CD4-positive, alpha-beta T cell treated with Interferon gamma for 1 hour (primary cell): ENCODE data around the gene AKNA.

Experiments used
- DNase-seq: peaks from one replicate; pipeline ENCODE4 v3.0.0-alpha.2; 2020

The AKNA gene

DNA sequence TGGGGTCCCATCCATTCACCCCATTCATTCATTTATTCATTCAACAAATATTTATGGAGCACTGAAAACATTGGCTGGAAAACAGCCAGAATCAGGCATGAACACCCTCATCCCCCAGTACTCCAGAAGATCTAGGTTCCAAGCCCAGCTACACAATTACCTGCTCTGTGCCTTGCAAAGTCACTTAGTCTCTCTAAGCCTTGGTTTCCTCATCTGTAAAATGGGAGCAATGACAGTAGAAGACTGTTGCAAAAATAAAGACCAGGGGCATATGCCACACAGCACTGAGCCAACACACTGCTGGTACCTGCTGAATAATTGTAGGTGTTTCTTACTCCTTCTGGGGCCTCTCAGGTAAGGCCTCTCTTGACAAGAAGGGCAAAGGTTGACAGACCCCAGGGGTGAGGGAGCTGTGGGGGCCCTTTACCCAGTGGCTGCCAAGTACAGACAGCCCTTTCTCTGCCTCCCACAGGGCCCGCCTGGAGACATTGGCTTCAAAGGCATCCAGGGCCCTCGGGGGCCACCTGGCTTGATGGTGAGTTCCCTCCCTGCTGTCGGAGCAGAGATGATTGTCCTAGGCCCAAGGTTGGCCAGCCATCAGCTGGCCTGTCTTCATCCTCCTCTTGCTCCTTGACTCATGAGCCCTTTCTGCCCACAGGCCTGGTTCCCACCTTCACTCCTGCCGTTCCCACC is 87.5 kb downstream of the AKNA start:
- DNase-seq: no peak

DNA sequence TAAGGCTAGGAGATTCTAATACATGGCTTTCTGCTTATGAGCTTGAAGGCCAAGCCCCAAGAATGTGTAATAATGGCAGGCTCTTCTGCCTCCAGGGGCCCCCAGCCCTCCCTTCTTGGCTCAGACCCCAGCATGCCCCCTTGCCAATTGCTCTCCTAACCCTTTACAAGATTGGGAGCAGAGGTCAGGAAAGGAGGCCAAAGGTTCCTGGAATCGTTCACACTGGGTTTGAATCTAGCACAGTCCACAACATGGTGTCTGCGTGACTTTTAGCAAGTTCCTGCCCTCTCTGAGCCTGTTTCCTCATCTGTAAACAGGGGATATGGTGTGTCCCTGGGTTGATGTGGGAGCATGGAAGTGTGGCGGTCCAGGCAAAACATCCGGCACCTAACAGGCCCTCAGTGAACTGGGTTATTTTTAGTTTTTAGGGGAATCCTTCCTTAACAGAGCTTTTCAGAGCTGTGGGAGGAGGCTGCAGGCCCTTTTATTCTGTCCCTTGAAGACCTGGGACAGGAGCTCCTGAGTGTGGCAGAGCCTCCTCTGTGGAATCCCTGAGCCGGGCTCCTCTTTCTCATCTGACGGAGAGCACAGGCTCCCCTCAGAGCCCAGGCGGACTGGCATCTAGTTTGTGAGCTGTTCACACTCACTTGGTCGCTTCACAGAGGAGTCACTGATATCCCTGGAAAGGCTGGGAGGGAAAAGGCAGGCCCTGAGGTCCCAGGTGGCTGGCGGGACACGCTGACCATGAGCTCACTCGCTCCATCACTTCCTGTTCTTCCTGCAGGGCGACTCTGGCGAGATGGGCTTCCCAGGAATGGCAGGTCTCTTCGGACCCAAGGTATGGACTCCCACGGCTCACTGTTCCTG is 88.3 kb downstream of the AKNA start:
- no peak for DNase-seq

DNA sequence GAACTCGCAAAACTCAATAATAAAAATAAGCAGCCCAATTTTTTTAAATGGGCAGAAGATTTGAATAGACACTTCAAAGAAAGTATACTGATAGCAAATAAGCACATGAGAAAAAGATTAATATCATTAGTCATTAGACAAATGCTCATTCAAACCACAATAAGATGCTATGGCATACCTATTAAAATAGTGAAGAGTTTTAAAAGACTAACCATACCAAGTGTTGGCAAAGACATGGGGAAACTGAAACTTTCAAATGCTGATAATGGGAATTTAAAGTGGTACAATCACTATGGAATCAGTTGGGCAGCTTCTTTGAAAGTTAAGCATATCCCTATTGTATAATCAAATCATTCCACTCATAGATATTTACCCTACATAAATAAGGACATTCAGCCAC is 91.4 kb downstream of the AKNA start:
- no peak for DNase-seq

DNA sequence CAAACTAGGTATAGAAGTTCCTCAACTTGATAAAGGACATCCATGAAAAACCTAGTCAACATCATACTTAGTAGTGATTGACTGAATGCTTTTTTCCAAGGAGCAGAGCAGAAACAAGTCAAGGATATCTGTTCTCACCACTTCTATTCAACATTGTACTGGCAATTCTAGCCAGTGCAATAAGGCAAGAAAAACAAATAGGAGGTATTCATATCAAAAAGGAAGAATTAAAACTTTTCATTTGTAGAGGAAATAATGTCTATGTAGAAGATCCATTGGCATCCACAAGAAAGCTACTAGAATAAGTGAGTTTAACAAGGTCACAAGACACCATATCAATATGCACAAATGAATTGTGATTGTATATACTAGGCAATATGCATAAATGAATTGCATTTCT is 93.1 kb downstream of the AKNA start:
- no peak for DNase-seq

DNA sequence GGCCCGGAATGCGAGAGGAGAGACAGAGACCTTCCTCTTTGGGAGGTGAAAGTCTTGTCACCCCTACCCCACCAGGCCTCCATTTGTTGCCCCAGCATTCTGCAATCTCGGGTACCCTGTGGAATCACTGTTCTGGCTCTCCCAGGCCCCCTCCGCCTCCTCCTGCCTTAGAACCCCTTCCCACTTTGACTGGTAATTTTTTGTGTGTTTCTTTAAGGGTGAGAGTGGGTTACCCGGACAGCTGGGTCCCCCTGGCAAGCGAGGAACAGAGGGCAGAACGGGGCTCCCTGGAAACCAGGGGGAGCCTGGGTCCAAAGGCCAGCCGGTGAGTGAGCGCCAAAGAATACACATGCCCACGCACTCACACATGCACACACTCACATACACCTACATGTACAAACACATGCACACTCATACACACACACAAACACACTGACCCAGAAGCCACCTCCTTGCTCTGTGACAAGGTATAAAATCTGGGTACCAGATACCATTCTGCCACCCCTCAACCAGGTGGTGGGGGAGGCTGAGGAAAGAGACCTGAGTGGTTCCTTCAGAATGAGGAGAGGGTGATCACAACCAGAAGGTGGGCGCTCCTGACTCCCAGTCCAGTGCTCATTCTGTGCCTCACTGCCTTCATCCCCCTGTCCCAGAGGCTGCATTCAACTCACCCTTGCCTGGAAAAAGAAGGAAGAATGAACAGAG is 95.7 kb downstream of the AKNA start:
- no peak for DNase-seq

DNA sequence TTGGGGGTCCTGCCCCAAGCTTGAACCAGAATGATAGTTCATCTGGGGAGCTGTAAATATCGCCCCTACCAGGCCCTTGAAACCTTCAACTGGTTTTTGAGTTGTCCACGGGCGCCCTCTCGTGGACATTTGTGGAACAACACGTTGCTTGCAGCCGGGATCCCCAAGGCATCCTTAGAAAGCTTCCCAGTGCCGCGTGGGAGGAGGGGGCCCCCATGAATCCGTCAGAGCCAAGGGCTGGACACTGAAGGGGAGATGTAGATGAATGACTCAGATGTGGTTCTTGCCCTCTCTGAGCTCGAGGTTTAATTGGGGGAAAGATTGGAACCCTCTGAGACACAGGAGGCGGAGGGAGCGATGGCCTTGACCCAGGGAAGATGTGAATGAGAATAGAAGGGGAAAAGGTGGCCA is 96.7 kb downstream of the AKNA start:
- DNase-seq: peak; percentile 37

DNA sequence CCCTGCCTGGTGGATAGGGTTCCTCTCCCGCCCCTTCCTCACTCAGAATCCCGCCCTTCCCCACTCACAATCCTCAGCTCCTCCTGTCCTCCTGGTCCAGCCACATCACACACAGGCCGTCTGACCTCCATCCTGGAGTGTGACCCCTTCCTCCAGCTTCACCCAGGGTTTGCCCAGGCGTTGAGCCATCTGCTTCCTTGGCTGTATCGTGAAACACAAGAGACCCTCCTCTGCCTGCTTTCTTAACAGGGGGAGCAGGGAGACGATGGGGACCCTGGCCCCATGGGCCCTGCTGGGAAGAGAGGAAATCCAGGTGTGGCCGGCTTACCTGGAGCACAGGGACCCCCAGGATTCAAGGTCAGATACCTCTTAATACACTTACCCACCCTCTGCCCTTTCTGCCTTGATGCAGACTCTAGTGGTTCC is 97.2 kb downstream of the AKNA start:
- DNase-seq: no peak

DNA sequence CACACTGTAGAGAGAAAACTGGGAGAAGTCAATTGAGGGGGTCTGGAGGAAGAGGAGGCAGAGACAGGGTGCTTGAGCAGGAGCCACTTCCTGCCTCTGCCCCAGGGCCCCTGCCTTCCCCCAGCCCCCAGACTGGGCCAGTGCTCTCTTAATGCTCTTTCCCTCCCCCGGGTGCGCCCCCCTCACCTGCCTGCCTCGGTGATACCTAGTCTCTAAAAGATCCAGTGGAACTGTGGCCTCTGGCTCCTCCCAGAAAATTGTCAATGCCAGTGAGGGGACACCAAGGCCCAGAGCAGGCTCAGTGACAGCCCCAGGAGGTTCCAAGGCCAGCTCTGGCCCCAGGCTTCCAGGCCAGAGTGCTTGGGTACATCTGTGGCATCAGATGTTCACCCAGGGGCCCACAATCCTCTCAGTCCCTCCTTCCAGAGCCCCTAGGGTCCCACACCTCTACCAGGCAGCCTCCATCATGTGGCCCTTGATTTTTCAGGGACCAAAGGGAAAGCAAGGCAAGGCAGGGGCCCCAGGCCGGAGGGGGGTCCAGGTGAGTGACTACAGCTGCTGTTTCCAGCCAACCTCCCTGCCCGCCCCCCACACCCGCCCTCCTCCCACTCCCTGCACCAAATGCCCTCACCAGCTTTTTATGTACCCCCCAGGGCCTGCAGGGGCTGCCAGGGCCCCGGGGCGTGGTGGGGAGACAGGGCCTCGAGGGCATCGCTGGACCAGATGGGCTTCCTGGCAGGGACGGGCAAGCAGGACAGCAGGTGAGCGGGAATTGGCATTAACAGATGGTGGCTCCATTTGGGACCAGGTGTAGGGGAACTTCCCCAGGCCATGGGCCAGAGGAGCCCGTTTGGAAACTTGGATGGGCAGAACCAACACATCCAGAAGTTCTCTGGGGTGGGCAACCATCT is 98.0 kb downstream of the AKNA start:
- no peak for DNase-seq

DNA sequence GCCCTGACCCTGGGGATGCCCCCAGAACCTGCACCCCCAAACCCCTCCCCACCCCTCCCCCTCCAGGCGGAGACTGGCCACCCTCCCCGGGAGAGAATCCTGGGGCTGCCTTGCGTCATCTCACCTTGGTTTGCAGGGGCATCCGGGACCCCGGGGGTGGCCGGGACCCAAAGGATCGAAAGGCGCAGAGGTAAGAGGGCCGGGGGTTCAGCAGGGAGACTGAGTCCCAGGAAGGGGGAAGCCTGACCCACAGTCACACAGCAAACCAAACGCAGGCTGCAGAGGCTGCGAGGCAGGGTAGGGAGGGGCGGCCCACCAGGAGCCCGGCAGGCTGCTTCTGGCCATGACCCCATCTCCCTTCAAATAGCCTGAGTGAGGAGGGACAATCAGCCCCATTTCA is 98.7 kb downstream of the AKNA start:
- no peak for DNase-seq

DNA sequence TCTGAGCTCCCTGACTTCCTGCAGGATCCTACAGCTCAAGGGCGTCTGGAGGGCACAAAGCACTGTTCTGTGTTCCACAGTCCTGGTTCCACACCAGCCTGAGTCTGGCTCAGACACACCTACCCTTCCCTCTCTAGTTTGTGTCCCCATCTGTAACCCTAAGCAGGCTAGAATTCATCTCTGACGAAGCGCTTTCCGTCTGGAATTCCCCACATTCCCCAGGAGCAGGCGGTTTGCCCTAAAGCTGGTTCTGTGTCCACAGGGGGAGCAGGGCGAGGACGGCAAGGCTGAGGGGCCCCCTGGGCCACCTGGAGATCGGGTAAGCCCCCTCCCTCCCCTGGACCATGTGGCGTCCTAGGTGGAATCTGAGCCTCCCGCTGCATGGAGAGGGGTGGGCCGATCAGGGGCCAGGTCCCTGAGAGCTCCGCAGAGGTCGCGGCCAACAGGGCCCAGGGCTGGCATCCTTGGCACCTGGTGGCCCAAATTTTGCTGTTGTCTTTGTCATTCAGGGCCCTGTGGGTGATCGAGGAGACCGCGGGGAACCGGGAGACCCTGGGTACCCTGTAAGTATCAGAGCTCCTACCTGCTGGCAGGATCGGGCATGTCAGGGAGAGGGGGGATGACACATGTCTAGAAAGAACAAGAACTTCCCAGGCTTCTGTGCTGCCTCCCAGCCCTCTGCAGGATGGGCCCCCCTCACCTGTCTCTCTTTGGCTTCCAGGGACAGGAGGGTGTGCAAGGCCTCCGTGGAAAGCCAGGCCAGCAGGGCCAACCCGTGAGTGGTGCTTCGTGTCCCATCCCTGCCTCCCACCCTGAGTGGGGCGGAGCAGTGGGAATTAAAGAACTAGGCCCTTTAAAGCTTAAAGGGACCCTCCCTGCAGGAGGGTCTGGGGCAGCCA is 99.3 kb downstream of the AKNA start:
- no peak for DNase-seq

DNA sequence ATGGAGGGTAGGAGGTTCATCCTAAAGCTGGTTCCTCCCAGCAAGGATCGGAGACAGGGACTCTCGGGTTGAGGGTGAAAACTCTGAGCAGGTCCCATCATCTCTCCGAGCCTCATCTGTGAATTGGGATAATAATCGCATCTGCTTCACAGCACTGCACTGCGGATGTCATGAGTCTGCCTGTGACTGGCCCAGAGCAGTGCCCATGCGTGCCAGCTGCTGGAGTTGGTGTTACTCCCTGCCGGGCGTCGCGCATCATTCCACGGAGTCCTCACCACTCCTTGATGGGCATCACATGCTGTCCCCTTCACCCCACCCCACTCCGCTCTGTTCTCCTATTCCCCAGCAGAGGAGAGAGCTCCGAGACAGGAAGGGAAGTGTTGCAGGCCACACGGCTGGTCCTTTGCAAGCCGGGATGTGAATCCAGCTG is 100.0 kb downstream of the AKNA start:
- no peak for DNase-seq

DNA sequence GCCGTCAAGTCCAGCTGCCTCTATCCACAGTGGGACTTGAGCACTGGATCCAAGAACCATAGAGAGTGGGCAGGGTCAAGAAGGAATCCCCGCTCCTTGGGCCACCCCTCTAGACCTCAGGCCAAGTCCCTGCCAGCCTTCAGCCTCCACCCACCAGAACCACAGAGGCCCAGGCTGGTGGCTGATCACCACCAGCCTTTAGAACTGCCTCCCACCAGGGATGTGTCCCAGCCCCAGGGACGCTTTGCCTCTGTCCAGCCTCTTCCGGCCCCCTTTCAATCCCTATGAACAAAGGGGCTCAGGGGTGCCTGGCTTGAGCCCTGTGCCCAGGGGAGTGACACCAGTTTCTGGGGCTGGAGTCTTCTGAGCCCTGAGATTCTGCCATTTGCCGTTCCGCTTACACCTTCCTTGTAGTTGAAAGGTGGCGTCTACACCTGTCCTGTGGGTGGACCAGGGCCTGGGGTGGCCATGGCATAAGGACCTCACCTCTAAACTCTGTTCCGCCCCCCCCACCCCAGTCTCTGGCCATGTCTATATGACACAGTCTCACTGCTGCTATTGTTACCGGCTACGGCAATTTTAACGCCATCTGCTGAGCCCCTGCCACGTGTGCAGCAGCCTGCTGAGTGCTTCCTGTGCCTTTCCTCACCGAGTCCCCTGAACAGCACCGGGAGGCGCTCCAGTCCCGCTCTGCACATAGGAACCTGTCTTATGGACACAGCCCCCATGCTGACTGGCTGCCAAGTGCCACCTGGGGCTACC is 100.6 kb downstream of the AKNA start:
- DNase-seq: no peak

DNA sequence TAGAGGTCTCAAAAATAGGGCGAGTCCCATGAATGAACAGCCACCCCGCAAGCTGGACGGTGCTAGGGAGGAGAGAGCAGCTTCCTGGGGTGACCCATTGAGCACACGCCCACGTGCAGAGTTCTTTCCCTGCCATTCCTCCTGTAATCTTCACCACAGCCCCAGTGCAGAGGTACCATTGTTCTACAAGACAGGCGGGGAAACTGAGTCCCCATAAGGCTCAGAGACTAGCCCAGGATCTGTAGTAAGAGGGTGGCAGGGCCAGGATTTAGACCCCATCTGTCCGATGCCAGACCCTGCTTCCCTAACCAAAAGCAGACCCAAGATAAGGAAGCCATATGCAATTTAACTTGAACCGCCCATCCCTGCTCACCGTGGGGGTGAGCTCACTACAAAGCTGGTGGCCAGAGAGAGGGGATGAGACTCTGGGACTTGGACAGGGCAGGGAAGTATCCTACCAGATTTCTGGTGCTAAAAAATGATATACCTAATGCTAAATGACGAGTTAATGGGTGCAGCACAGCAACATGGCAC is 101.6 kb downstream of the AKNA start:
- no peak for DNase-seq

DNA sequence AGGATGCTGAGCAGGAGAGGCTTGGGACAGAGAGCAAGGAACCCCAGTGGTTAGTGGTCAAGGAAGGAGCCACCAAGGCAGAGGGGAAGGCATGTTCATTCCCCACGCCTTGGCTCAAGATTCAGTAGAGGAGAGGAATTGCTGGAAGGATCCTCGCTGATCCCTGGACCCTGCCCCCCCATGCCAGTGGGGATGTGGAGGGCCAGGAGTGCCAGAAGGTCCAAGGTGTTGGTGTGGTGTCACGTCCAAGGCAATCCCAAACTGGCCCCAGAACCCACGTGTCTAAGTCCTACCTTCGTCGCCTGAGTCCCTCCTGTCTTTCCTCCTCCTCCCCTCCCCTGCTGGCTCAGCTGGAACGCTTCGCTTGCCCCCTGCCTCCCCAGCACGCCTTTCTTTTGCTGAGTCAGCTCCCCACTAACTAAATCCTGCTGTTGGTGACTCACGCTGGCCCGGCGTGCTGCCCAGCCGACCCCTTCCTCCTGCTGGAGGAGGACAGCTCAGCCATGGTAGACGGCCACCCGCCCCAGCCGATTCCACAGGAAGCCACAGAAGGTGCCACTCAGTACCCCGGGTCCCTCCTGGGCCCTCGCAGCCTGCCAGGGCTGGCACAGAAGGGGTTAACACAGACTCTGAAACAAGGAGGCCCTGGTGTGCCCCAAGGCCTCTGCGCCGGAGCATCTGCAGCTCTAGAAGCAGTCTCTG is 102.5 kb downstream of the AKNA start:
- DNase-seq: no peak

DNA sequence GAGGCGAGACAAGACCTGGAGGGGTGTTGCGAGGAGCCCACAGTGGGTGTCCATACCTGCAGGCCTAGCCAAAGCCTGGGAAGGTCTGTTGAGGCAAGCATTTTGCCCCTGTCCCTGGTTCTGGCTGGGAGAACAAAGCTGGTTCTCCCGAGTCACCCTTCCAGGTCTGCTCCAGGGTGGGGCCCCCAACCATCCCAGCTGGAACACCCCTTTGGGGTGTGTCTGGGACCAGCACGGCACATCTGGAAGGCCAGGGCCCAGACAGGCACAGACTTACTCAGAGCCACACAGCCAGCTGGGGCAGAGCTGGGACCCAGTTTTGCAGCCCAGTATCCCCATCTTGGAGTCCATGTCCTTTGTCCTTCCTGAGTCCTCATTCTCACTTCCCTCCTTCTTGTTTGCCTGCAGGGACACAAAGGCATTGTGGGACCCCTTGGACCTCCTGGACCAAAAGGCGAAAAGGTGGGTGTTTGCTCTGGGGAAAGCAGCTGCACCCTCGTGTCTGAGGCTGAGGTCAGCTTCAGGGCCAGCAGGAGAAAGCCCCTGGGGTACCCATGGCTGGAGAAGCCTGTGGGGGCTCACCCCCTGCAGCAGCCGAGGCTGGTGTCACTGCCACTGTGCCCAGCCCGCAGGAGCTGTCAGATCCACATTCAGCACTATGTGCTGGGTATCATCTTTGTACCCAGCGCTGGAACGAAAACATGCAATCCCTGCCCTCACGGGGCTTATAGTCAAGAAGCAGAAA is 103.3 kb downstream of the AKNA start:
- no peak for DNase-seq
